Germinal center (tissue), 1 donor: Measurements from ENCODE around the gene BAMBI.
"Not testable (repeated sequence)": the region's sequence is repeated elsewhere in the genome, so short reads cannot be mapped to it uniquely, and the experiment has no call there.

Experiments used
- DNase-seq: peaks from one replicate; pipeline ENCODE4 v3.0.0; 2012; ENCODE audit warnings: mixed read lengths, low spot score

BAMBI gene, protein sequence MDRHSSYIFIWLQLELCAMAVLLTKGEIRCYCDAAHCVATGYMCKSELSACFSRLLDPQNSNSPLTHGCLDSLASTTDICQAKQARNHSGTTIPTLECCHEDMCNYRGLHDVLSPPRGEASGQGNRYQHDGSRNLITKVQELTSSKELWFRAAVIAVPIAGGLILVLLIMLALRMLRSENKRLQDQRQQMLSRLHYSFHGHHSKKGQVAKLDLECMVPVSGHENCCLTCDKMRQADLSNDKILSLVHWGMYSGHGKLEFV

DNA sequence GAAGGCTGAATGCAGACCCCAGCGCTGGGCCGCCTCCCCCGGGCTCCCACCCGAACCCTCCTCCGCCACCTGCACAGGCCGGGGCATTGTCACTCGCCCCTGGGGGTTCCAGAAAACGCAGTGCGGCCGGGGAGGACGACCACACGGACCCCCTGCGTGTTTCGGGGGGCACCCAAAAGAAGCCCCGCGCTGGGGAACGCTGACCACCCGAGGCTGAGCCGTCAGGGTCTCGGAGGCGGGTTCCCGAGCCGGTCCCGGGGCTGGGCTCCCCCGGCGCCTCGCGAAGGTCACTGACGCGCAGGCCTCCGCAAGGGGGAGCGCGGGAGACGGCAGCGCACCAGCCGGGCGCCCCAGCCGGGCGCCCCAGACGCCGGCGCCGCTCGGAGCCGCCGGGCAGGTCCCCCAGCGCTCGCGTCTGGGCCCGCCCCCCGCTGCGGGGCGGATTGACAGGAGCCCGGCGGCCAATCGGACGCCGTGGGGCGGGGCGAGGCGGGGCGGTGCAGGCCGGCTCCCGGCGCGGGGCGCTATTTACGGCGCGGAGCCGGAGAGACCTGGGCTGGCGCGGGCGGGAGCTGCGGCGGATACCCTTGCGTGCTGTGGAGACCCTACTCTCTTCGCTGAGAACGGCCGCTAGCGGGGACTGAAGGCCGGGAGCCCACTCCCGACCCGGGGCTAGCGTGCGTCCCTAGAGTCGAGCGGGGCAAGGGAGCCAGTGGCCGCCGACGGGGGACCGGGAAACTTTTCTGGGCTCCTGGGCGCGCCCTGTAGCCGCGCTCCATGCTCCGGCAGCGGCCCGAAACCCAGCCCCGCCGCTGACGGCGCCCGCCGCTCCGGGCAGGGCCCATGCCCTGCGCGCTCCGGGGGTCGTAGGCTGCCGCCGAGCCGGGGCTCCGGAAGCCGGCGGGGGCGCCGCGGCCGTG is at the start of gene BAMBI:
TSS of gene BAMBI (plus strand) at position 554 of the 920 bp plus-strand sequence. CDS start 377 bp downstream, outside the sequence.
- DNase-seq = peak; percentile 89

DNA sequence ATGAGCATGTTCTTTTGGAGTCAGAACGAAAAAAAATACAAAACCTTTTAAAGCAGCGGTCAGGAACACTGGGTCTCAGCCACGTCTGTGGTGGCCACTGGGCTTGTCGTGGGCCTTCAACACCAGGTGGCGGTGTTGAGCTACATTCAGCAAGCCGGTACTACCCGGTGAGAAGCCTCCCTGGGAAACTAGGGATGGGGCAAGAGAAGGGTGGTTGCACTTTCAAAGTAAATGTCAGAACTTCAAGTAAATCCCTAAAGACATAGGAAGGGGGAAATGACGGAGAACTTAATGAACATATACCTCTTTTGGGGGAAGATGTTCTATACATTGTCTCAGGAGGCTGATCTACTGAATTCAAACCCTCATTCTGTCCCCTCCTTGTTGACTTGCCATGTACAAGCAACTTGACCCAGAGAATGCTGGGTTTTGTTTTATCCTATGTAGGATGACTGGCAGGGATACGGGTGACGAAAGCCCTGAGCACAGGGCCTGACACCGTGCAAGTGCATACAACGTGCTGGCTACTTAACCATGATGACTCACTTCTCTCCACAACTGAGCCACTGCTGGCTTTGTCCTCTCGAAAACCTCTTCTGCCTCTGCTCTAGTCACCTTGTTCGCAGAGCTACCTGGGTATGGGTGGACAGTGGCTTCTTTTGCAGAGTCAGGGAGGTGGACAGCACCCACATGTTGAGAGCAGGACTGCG is 49.0 kb upstream of the BAMBI start:
- peak; percentile 71 for DNase-seq

DNA sequence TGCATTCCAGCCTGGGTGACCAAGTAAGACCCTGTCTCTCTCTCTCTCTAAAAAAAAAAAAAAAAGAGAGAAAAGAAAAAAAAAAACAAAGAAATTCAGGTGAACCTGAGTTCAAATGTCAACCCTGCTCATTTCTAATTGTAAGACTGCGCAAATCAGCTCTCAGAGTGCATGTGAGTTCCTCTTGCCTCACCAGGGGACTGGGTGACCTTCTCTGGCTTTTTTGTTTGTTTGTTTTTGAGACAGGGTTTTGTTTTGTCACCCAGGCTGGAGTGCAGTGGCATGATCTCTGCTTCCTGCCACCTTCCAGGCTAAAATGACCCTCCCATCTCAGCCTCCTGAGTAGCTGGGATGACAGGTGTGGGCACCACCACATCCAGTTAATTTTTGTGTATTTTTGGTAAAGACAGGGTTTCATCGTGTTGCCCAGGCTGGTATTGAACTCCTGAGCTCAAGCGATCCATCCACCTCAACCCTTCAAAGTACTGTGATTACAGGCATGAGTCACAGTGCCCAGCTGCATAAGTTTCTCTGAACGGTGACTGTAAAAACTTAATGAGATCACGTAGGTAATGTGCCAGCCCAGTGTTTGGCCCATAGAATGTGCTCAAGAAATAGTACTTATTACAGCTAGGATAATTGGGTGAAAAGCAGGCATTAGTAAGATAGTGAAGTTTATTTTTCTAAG is 45.3 kb upstream of the BAMBI start:
- no peak for DNase-seq

DNA sequence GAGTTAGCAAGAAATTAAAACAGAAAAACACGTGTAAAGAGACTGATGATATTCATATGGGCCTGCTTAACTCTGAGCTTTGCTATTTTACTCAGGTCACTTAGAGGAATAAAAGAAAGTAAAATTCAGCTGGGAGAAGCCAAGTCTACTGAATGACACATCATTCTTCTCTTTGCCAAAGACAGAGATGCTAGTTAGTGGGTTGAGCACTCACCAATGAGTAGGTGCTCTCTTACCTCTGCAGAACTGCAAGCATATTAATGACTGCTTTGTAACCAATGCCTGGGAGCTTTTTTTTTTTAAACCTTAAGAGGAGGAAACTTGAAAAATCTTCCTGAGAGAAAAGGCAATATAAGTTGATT is 44.8 kb upstream of the BAMBI start:
- DNase-seq = no peak

DNA sequence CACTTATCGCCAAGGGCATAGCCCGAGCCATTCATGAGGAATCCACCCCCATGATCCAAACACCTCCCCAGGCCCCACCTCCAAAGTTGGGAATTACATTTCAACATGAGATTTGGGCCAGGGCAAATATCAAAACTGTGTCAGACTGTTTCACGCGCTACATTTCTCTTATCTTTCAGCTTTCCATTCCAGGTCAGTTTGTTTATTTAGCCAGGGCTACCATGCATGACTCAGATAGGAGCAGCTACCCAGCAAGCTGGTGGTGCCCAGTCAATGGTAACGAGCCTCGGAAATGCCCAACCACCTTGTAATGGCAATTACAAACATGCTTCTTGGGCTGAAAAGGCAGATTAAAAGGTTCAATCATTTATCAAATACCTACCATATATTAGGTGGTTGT is 43.6 kb upstream of the BAMBI start:
- DNase-seq = no peak

DNA sequence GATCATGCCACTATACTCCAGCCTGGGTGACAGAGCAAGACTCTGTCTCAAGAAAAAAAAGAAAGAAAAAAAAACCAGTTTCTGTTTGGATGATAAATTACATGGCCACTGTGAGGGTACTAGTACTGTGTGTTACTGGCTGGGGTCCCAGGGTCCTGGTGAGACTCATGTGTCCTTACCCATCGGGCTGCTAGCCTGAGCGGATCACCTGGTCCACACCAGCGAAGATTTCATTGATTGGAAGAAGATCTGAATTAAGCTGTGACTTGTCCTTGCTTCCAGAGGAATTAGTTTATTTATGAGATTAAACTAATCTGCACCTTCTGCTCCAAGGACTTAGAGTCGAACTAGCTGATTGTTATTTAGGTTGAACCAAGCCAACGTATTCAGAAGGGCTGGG is 40.0 kb upstream of the BAMBI start:
- no peak for DNase-seq

DNA sequence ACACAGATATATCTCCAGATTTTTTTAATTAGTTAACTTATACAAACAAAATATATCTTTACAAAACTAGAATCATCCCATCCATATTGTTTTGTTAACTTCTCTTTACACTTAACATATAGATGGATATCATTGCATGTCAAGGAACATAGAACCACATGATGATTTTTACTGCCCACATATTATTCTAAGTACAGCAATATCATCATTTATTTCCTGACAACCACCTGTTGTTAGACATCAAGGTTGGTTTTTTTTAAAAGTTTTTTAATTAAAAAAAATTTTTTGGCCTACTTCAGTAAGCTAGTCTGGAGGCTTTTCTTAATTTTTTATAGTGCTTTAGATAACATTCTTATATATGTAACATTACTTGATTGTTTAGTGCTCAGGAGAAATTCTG is 38.9 kb upstream of the BAMBI start:
- no peak for DNase-seq

DNA sequence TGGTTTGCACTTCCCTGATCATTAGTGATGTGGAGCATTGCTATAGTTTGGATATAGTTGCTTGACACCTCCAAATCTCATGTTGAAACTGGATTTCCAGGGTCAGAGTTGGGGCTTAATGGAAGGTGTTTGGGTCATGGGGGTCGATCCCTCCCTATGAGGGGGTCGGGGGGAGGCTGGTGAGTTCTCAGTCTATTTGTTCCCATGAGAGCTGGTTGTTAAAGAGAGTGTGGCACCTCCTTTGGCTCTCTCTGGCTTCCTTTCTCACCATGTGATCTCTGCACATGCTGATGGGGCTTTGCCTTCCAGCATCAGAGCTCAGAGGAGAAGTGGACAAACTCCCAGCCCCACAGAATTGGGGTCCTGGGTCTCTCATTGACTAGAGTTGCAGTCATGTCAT is 36.8 kb upstream of the BAMBI start:
- no peak for DNase-seq

DNA sequence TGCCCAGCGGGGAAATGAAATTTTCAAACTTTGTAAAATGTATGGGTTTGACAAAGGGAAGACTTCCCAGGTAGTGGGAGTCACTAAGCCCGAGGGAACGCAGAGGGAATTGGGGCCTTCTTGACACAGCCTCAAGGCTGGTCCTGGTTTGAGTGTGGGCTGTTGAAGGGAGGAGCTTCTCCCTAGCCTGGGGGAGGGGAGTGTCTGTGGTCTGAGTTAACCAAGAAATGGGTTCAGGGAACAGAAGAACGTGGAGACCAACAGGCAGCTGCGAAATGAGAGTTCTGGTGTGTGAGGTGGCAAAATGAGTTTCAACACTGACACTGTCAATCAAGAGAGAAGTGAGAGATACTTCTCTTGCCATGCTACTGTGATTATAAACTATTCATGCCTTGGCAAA is 32.7 kb upstream of the BAMBI start:
- DNase-seq = no peak

DNA sequence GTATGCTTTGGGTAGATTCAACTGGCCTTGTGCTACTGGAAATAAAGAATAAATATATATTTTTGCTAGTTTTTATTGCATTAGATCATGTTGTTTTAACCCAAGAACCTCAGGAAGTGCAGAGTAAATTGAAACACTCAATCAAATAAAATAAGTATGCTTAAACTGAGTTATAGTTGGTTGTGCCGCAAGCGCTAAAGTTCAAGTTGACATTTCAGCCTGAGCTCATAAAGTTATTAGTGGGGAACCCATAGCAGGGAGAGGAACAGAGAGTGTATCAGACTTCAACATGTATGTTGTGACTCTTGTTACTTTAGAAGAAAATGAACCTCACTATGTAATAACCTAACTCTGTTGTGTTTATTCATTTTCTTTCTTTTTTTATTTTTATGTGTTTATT is 25.2 kb upstream of the BAMBI start:
- no peak for DNase-seq

DNA sequence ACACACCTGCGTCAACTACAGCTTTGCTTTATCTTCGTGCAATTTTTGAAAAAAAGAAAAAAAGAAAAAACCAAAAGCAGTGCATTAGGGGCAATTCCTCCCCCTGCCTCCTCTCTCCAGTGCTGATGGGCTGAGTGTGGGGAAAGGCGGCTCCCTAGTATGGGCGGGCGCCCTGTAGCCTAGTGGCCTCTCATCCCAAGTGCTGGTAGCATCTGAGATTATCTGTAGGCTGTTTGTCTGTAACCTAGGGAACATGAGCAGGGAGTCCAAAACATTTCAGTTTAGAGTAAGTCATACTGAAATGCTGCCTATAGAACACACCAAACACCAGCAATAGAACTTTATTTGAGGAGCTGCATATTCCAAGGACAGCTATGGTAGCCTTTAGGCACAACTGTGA is 24.6 kb upstream of the BAMBI start:
- no peak for DNase-seq

DNA sequence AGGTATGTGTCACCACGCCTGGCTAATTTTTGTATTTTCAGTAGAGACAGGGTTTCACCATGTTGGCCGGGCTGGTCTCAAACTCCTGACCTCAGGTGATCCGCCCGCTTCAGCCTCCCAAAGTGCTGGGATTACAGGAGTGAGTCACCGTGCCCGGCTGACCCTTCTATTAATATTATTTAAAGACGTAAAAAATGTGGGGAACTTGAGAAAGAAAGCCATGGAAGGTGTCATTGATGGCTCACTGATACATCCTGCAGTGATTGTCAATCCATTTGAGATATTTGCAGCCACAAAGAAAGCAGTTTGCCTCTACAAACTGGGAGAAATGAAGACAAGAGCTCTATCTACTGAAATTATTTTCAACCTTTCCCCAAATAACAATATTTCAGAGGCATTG is 18.5 kb upstream of the BAMBI start:
- DNase-seq = not testable (repeated sequence)

DNA sequence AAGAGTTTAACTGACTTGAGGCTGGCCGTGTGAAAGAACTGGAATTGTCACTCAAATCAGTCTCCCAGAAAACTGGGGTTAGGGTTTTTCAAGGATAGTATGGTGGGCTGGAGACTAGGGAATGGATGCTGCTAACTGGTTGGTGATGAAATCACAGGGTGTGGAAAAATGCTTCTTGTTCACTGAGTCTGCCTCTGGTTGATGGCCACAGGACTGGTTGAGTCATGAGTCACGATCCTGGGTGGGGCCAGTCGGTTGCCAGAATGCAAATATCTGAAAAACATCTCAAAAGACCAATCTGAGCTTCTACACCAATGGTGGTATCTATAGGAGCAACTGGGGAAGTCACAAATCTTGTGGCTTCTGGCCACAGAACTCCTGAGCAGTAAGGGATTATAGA is 16.3 kb upstream of the BAMBI start:
- no peak for DNase-seq

DNA sequence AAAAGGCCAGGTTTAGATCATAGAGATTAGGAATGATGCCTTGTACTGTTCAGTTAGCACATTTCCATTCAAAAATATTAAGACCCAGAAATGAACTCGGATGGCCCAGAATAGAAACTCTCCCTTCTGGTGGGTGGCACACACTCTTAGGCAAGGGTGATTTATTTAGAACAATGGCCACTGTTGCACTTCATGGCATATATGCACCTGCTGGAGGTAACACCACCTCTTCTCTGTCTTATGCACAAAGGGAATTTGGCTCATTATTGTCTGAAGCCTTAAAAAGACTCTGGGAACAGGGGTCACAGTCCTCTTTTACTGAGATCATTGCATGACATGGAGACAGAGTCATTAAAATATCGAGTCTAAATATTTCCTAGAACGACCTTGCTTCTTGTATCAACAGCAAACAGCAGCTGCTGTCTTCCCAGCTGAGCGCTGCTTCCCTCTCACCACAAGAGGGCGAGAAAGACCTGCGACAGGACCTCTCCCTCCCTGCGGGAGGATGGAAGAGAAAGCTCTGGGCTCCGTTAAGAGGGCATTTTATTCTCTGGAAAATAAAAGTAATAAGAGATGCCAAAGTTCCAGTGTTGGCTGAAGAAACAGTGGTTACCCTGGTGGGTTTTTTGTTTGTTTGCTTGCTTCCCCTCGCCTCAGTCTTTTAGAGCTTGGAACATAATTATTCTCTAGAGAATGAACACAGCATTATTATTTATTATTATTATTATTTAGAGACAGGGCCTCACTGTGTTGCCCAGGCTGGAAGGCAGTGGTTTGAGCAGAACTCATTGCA is 13.5 kb upstream of the BAMBI start:
- peak; percentile 67 for DNase-seq

DNA sequence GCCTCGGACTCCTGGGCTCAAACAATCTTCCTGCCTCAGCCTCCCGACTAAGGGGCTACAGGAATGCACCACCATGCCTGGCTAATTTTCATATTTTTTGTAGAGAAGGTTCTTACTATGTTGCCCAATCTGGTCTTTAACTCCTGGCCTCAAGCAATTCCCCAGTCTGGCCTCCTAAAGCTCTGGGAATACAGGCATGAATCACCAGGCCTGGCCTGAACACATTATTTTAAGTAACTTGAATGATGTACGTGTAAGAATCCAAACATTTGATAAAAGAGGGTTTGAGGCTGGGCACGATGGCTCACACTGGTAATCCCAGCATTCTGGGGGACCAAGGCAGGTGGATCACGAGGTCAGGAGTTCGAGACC is 13.0 kb upstream of the BAMBI start:
- DNase-seq = no peak

DNA sequence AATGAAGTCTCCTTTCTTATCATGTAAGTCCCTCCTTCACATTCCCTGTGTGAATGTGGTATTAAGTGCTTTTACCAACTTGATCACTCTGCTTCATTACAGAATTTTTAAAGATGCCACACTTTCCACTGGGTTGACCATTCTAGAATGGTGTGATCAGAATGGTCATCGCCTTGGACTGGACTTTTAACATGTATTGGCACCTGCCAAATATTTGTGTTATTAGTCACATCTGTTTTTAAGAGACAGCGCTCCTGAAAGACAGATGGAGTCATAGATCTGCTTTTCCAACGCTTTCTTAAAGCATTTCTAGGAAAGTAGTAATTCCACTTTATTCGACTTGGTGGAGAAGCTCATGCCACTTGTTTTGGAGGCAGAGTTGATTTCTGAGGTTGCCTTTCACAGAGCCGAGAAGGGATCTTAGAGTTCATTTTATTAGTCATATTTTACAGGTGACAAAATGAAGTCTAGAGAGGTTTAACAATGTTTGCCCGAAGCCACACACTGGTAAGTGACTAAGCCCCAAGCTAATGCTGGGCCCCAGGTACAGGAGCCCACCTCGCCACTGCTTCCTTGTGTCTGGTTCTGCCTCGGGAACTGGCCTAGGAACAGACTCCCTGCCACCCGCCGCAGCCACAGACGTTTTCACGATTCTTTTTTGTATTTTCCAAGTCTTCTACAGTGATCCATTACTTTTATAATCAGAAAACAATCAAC is 10.4 kb upstream of the BAMBI start:
- DNase-seq = no peak

DNA sequence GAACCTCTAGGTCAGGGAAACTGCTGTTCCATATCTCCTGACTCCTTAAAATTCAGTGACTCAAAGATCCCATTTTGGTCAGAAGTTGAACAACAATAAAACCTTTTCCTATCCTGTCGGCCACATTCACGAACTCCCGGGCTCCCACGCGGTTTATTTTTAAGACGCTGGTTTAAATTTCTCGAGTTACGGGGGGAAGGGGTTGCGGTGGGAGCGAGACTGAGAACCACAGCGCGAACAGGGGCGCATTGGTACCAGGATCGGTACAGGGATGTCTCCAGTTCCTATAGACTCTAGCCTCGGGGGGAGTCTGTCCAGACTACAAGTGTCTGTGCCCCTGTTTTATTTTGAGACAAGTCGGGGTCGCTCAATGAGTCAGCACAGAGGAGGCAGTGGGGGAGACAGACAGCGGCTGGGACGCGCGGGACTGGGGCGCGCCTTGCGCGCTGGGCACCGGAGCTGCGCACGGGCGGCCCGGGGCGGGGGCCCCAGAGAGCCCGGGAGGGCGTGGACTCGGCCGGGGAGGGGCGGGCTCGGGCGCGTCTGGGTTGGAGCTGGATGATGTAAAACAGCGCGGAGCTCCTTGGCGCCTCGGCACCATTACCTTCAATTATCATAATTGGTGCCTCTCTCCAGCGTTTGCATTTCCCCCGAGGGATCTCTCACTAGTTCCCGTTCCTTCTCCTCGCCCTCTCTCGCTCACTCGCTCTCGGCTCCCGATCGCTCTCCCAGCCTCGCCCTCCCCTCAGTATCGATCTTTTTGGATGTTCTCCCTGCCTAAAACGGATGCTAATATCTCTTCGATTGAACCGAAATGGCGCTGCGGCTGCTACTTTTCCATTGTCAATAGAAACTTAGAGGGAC is 8.7 kb upstream of the BAMBI start:
- peak; percentile 37 for DNase-seq

DNA sequence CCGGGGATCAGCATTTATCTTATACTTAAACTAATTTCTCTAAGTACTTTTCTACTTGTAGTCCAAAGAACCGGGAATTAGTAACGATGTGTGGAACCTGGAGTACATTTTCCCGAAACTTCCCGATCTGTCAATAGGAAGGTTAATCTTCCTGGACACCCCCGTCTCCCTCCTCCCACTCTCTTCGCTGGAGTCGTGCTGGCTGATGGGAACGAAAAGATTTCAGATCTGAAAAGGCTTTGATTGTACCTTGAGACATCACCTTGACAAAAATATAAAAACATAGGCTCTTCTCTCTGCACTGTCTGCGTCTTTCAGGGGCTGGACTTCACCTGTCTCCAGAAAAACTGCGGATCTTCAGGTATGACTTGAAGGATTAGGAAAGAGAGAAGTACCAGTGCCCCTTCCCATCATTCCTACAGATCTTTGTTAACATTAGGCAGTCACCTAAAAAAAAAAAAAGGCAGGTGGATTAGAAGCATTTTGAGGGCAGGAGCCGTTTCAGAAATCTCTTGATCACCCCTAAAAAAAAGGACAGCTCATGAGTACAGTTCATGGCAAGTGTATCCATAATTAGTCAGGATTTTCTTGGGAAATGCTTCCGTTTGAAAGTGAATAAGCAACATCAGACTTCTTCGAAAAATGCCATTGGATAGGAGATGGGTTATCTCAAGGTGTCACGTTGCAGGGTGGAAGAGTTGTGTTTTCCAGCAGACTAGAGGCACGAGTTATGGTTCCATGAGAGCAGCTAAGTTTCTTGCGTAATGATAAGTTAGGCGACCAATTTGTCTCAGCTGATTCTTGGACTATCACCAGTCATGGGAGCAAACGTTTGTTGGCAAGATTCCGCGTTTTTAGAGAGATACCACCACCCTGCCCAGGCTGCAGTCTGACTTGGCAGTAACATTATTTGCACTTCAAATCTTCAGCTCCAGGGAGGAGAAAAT is 7.8 kb upstream of the BAMBI start:
- DNase-seq = no peak

DNA sequence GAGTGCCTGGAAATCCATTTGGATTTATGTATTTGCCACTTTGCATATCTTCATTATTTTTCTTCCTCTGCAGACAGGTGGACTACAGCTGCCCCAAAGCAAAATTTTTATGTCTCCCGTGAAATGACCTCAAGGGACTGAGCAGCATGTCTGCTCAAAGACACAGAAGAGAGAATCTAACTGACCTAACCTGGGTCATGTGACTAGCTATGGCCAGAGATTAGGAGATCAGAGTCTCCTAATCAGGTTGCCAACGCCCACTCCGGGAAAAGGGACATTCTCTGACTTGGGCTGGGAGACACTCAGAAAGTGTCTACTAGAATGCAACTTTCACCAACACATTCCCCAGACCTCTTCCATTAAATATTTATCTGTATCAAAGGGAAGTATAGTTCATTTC is 2.5 kb upstream of the BAMBI start:
- no peak for DNase-seq
